Measurements from ENCODE around the gene GFI1. TPM values are rescaled to one million over a fixed set of nuclear protein-coding genes. Genes with fewer than 3 reads are reported as not detected.

The GFI1 gene
- total and polyA plus RNA-seq, 2 experiments from 2014 or later: 0.21 TPM; not detected in 1

GRCh38 chr1:92516574-92516973 lies 29.8 kb upstream of the GFI1 start:
- Histone ChIP-seq H4K20me1 (replicated peaks; ENCODE audit: insufficient read depth) (no peaks in the 10 kb centered on the region), H3K79me2 (replicated peaks; ENCODE audit: insufficient read depth) (no peaks in the 10 kb centered on the region), H3K9me2 (ENCODE audit: insufficient read depth) (no peaks in the 10 kb centered on the region), H2AFZ (no peak overlapping the region), H3K4me3 (no peak overlapping the region), H3K4me2 (no peak overlapping the region), H3F3A (replicated peaks; ENCODE audit: low read depth) (no peaks in the 10 kb centered on the region), H3K27me3 (ENCODE audit: insufficient read depth) (no peaks in the 10 kb centered on the region), H3K36me3 (ENCODE audit: insufficient read depth) (no peaks in the 10 kb centered on the region), H3K27ac (ENCODE audit: low read depth) (no peak overlapping the region), H3K4me1 (ENCODE audit: insufficient read depth) (no peaks in the 10 kb centered on the region)
- no peak overlapping the region for H3K27ac Mint-ChIP-seq
- ATAC-seq (no peak), DNase-seq (ENCODE audit: low spot score) (no peak)
- H3K4me3 Mint-ChIP-seq: no peak overlapping the region
- H3K4me1 Mint-ChIP-seq: no peaks in the 10 kb centered on the region
- H3K9me3 Mint-ChIP-seq: no peaks in the 10 kb centered on the region
- H3K36me3 Mint-ChIP-seq (ENCODE audit: low read depth): no peaks in the 10 kb centered on the region
- H3K27me3 Mint-ChIP-seq (ENCODE audit: insufficient read depth, low read depth, poor library complexity): no peaks in the 10 kb centered on the region
- TF ChIP-seq JUNB (IDR thresholded peaks at IDR 0.05; ENCODE audit: unreplicated experiment) (no peak), NANOG (IDR thresholded peaks at IDR 0.05; ENCODE audit: borderline replicate concordance) (no peak)

GRCh38 chr1:92515796-92516201 lies 29.1 kb upstream of the GFI1 start:
- ATAC-seq (no peak), DNase-seq (ENCODE audit: low spot score) (no peak)
- H3K4me1 ChIP-seq (ENCODE audit: insufficient read depth): no peaks in the 10 kb centered on the region
- no peak overlapping the region for H2AFZ ChIP-seq
- H3K27me3 ChIP-seq (ENCODE audit: insufficient read depth): no peaks in the 10 kb centered on the region
- no peak overlapping the region for H3K27ac Mint-ChIP-seq
- H3K4me3 ChIP-seq: no peak overlapping the region
- H4K20me1 ChIP-seq (replicated peaks; ENCODE audit: insufficient read depth): no peaks in the 10 kb centered on the region
- no peaks in the 10 kb centered on the region for H3K9me2 ChIP-seq (ENCODE audit: insufficient read depth)
- H3K36me3 ChIP-seq (ENCODE audit: insufficient read depth): no peaks in the 10 kb centered on the region
- no peak overlapping the region for H3K4me2 ChIP-seq
- no peaks in the 10 kb centered on the region for H3K9me3 Mint-ChIP-seq
- no peaks in the 10 kb centered on the region for H3K79me2 ChIP-seq (replicated peaks; ENCODE audit: insufficient read depth)
- H3F3A ChIP-seq (replicated peaks; ENCODE audit: low read depth): no peaks in the 10 kb centered on the region
- TF ChIP-seq EZH2 (IDR thresholded peaks at IDR 0.05; ENCODE audit: low read depth, unreplicated experiment): no peak
- TF ChIP-seq STAT1 (IDR thresholded peaks at IDR 0.05; ENCODE audit: unreplicated experiment): no peak
- H3K36me3 Mint-ChIP-seq (ENCODE audit: low read depth): no peaks in the 10 kb centered on the region
- no peaks in the 10 kb centered on the region for H3K27me3 Mint-ChIP-seq (ENCODE audit: insufficient read depth, low read depth, poor library complexity)
- no peaks in the 10 kb centered on the region for H3K4me1 Mint-ChIP-seq
- no peak overlapping the region for H3K27ac ChIP-seq (ENCODE audit: low read depth)
- H3K4me3 Mint-ChIP-seq: no peak overlapping the region

GRCh38 chr1:92511541-92511940 lies 24.8 kb upstream of the GFI1 start:
- Histone ChIP-seq H3K4me1 (ENCODE audit: insufficient read depth) (no peaks in the 10 kb centered on the region), H3K9me2 (ENCODE audit: insufficient read depth) (no peaks in the 10 kb centered on the region), H3K27ac (ENCODE audit: low read depth) (no peak overlapping the region), H4K20me1 (replicated peaks; ENCODE audit: insufficient read depth) (no peaks in the 10 kb centered on the region), H2AFZ (no peak overlapping the region), H3K27me3 (ENCODE audit: insufficient read depth) (no peaks in the 10 kb centered on the region), H3K36me3 (ENCODE audit: insufficient read depth) (no peaks in the 10 kb centered on the region), H3K4me2 (no peak overlapping the region), H3K79me2 (replicated peaks; ENCODE audit: insufficient read depth) (no peaks in the 10 kb centered on the region), H3K4me3 (no peak overlapping the region), H3F3A (replicated peaks; ENCODE audit: low read depth) (no peaks in the 10 kb centered on the region)
- no peak for ATAC-seq
- H3K4me1 Mint-ChIP-seq: no peaks in the 10 kb centered on the region
- H3K9me3 Mint-ChIP-seq: no peaks in the 10 kb centered on the region
- H3K27ac Mint-ChIP-seq: no peak overlapping the region
- no peaks in the 10 kb centered on the region for H3K36me3 Mint-ChIP-seq (ENCODE audit: low read depth)
- no peak overlapping the region for H3K4me3 Mint-ChIP-seq
- no peaks in the 10 kb centered on the region for H3K27me3 Mint-ChIP-seq (ENCODE audit: insufficient read depth, low read depth, poor library complexity)
- DNase-seq (ENCODE audit: low spot score): no peak
- TF ChIP-seq ZNF462 (CRISPR knock-in tag; IDR thresholded peaks at IDR 0.05): no peak
- no peak for TF ChIP-seq ZNF331 (CRISPR knock-in tag; IDR thresholded peaks at IDR 0.05; ENCODE audit: low read depth)
- no peak for TF ChIP-seq ZNF114 (CRISPR knock-in tag; IDR thresholded peaks at IDR 0.05)
- TF ChIP-seq POLR2AphosphoS5 (IDR thresholded peaks at IDR 0.05; ENCODE audit: low read depth): no peak
- TF ChIP-seq CREB1 (CRISPR knock-in tag; IDR thresholded peaks at IDR 0.05; ENCODE audit: low read depth): no peak
- TF ChIP-seq STAT1 (IDR thresholded peaks at IDR 0.05; ENCODE audit: unreplicated experiment): no peak
- TF ChIP-seq ETS1 (IDR thresholded peaks at IDR 0.05): no peak
- TF ChIP-seq JUNB (IDR thresholded peaks at IDR 0.05; ENCODE audit: unreplicated experiment): no peak
- TF ChIP-seq EZH2phosphoT487 (IDR thresholded peaks at IDR 0.05; ENCODE audit: unreplicated experiment): no peak
